Forelimb muscle (tissue), 1 donor: Measurements from ENCODE around the gene ELF2. TPM values are rescaled to one million over a fixed set of nuclear protein-coding genes. Genes with fewer than 3 reads are reported as not detected.
A peak's percentile ranks its signal among the peaks of the same experiment; 100 is the strongest.
"Not testable (repeated sequence)": the region's sequence is repeated elsewhere in the genome, so short reads cannot be mapped to it uniquely, and the experiment has no call there.

ENCODE experiments used
- DNase-seq: peaks from one replicate; pipeline ENCODE4 v3.0.0-alpha.2; 2013; ENCODE audit warnings: low read depth
- polyA plus RNA-seq: library from polyadenylated mRNA; unstranded; fragments of 120-200 nt; gene quantifications from one replicate; pipeline ENCODE4 v1.2.1, GENCODE V29; 2013; ENCODE audit not compliant: insufficient read length

The ELF2 gene
- polyA plus RNA-seq, 1 donor = 45.7 TPM

DNA sequence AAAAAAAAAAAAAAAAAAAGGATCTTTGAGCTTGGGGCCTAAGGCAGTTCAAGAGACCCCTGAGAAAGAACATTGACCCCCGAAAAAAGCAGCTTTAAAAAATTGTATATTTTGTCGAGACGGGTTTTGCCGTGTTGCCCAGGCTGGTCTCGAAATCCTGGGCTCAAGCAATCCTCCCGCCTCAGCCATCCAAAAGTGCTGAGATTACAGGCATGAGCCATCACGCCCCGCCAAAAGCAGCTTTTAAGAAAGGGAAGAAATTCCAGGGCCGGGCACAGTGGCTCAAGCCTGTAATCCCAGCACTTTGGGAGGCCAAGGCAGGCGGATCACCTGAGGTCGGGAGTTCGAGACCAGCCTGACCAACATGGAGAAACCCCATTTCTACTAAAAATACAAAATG is 155.9 kb downstream of the ELF2 start:
- not testable (repeated sequence) for DNase-seq

DNA sequence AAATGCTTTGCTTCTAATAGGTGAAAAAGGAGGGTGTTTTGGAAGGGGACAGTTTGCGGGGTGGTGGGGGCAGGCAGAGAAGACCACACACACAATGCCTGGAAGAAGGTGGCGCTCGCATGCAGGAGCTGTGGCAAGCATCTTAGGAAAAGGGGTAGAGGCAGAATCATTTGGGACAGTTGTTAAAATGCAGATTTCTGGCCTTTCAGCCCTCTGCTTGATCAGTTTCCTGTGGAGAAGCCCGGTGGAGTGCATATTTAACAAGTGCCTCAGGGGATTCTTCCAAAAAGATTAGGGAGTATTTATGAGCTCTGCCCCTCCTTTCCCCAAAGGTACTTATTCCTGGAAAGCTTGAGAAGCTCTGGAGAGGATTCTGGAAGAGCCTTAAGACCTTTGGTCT is 156.6 kb downstream of the ELF2 start:
- DNase-seq = no peak

DNA sequence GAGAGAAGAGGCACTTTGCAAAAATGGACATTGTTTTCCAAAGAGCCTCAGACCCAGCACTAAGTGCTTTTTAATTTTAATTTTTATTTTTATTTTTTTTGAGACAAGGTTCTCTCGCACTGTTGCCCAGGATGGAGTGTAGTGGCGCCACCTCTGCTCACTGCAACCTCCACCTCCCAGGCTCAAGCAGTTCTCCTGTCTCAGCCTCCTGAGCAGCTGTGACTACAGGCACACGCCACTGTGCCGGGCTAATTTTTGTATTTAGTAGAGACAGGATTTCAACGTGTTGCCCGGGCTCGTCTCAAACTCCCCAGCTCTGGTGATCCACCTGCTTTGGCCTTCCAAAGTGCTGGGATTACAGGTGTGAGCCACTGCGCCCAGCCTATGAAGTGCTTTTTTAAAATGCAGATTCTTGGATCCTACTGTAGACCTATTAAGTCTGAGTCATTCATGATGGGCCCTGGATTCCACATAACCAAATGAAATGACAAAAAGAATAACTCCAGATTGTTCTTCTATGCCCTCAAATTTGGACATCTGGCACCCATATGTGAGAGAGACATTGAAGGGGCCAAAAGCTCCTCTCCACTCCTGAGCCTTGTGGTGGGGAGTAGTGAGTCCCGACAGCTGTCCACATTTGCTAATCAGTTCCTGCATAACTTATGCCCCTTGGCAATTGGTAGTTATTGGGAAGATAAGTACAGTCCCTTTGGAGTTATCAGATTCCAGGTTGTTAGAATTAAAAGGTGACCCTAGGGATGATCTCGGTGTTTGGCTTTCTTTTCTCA is 157.9 kb downstream of the ELF2 start:
- no peak for DNase-seq

DNA sequence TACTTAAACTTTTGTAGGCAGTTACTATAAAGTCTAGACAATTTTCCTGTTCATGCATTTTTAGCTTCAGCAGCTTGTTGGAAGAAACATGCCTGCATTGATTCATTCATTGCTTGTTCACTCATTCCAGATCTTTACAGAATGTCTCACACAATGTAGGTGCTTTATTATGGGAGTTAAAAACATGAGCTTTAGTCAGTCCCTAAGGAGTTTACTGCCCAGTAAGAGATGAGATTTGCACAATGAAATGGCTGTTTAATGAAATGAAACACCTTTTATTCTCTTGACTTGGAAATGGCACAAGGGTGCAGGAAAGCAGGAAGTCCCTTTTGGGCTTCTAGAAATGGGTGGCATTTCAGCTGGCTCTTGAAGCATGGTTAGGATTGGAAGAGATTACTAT is 158.5 kb downstream of the ELF2 start:
- DNase-seq = no peak

DNA sequence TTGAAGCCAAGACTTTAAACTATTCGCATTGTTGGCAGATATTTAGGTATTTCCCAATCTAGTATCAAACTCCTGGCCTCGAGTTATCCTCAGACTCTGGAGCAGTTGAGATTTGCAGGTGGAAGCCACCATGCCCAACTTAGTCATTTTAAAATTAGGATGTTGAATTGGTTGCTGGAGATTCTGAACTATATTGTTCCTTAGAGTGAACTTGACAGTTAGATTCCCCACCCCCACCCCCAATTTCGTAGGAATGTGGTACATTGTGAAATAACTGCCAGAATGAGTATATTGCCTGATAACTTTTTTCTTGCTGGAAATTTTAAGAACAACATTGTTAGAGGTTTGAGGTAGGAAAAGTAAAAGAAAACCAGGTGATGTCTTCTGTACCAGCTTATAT is 159.2 kb downstream of the ELF2 start:
- no peak for DNase-seq

DNA sequence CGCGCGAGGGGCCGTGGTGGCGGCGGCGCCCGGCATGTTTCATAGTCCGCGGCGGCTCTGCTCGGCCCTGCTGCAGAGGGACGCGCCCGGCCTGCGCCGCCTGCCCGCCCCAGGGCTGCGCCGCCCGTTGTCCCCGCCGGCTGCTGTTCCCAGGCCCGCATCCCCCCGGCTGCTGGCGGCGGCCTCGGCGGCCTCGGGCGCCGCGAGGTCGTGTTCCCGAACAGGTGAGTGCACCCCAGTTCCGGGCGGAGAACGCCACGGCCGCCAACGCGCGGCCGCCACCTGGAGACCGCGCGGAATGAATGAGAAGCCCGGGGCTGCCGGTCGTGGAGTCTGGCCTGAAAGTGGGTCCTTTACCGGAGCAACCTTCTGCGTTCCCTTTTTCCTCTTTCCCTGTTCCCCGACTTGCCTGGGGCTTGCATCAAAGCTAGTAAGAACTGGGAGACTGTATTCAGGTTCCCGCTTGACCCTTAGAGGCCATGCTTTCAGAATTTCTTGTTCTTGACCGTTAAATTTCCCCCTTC is 161.0 kb downstream of the ELF2 start:
- DNase-seq = peak; percentile 4

DNA sequence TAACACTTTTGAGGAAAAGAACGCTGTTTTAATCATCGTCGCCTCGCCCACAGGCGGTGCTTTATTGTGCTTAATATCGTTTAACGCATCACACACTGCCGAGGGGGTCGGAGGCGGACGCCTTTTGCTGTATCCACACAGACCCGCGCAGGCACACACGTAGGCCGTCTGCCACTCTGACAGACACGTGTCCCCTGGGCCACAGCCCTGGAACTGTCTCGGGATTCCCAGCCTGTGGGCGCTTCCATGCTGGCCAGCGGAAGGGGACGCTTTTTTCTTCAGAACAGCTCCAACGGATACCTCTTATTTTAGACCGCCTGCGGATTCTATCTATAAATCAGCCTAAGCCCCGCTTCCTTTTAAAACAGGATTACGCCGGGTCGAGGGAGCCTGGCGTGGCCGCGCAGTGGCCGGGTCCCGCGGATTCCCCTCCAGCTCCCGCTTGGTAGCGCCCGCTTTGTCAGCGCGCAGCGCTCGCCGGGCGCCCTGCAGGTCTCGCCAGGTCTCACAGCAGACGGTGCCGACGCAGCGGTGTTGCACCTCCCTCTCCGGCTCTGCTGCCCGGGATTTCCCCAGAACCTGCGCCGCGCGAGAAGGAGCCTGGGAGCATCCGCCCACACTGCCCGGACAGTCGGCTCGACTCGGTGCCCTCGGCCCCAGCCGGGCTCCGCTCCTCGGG is 161.6 kb downstream of the ELF2 start, which contains the start of gene NOCT:
Gene NOCT, plus strand, starts transcription at position 513 of the 679 bp plus-strand sequence. CDS start 201 bp downstream, outside the sequence.
- DNase-seq = peak; percentile 56

DNA sequence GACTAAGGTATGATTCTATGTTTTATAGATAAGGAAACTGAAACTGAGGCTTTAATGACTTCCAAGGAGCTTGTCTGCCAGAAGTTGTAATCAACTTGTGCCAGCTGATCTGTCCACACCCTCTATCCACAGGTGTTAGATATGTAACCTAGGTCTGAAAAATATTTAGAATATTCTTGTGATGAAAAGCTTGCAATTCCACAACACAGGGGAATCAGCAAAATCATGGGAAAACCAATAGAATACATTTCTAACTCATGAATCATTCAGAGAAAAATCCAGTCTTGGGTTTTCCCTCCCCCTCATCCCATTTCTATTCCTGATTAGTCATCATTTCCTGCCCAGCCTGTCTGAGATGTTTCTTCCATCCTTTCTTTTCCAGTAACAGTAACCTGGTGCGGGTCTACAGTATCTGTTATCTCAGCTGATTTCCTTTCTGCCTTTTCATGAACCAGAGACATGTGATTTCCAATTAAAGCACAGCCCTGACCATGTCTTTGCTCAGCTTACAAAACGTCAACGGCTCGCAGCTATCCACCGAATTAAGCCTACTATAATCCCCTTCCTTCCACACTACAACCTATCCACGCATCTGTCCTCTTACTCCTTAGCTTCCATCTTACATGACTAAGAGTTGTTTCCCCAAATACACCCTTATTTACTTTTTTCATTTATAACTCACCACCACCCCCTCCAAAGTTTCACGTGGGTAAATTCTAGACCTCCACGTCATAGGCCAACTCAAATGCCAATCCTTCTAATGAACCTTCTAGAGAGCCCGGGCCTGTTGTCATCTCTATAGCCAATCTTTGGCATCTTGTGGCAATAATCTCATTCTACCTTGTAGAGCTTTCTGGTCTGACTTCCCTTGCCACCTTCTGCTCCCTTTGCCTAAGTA is 162.4 kb downstream of the ELF2 start:
- DNase-seq = peak; percentile 26

DNA sequence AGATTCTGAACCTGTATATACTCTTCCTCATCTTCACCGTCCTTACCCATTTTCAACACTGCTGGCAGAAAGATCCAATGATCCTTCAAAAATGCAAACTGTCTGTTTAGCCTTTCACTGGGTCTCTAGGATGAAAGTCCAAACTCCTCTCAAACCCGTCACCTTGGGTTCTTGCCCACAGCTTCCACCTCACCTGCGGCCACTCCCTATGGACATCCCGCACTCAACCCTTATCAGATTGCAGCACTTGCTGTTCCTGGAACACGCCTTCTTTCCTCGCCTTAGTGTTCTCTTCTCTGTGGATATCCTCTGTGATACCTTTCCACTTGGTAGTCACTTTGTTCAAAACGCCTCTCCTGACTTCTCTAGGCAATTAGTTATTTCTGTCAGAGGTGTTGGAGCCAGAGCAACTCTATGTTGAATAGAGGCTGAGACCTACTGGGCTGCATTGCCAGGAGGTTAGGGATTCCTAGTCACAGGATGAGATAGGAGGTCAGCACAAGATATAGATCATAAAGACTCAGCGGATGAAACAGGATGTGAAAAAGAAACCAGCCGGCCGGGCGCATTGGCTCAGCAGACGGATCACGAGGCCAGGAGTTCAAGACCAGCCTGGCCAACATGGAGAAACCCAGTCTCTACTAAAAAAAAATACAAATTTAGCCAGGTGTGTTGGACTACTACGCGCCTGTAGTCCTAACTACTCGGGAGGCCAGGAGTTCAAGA is 165.6 kb downstream of the ELF2 start:
- no peak for DNase-seq

DNA sequence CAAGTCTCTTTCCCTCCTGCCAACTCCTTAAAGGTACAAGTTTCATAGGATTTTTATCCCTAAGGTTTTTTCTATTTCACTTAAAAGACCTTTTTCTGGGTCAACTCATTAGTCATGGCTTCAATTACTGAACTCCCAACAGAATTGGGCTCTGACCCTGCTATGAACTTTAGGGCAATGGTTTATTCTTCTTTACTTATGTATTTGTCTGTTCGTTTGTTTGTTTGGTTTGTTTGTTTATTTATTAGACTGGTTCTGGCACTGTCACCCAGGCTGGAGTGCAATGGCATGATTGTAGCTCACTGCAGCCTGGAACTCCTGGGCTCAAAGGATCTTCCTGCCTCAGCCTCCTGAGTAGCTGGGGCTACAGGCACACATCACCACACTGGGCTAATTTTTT is 167.3 kb downstream of the ELF2 start:
- DNase-seq = no peak

DNA sequence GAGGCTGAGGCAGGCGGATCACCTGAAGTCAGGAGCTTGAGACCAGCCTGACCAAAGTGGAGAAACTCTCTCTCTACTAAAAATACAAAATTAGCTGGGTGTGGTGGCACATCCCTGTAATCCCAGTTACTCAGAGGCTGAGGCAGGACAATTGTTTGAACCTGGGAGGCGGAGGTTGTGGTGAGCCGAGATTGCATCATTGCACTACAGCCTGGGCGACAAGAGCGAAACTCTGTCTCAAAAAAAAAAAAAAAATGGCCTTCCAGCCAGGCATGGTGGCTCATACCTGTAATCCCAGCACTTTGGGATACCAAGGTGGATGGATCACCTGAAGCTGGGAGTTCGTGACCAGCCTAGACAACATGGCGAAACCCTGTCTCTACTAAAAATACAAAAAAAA is 168.7 kb downstream of the ELF2 start:
- not testable (repeated sequence) for DNase-seq

DNA sequence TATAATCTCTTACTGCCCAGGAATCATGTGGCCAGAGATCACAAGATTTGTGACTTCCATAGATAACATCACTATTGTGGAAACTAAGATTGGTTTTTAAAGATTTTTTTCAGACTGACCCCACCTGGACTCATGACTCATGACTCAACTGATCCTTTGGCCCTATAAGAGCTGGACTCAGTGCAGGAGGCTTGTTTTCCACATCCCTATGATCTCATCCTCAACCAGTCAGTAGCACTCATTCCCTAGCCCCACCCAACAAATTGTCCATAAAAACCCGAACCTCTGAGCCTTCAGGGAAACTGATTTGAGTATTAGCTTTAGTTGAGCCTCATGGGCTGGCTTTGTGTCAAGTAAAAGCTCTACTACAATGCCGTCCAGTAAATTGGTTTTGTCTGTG is 169.4 kb downstream of the ELF2 start:
- no peak for DNase-seq

Other genes with a start within 250 kb of the ELF2 start
- 3.7 TPM for gene NOCT, start 161.4 kb downstream of the ELF2 start, polyA plus RNA-seq
- gene MGARP, start 103.0 kb upstream of the ELF2 start, polyA plus RNA-seq = 0.28 TPM
- gene NAA15, start 124.3 kb upstream of the ELF2 start, polyA plus RNA-seq = 27.3 TPM
- 51.4 TPM for gene NDUFC1, start 125.3 kb upstream of the ELF2 start, polyA plus RNA-seq